ENCODE measurements around the gene GPR150.
"Not testable (repeated sequence)": the region's sequence is repeated elsewhere in the genome, so short reads cannot be mapped to it uniquely, and the experiment has no call there.

GPR150 gene

GRCh38 chr5:95624368-95624767 is 4.5 kb downstream of the GPR150 start:
- DNase-seq (ENCODE audit: low spot score): no peak

- no peak for DNase-seq (ENCODE audit: low spot score)
Measured at GRCh38 chr5:95626701-95627100, 6.8 kb downstream of the GPR150 start.

GRCh38 chr5:95627971-95628810 is 8.3 kb downstream of the GPR150 start:
- no peak for DNase-seq (ENCODE audit: low spot score)

- no peak for DNase-seq (ENCODE audit: low spot score)
Measured at GRCh38 chr5:95628933-95629332, 9.0 kb downstream of the GPR150 start.

GRCh38 chr5:95630394-95630917 is 10.6 kb downstream of the GPR150 start:
- DNase-seq (ENCODE audit: low spot score): no peak

GRCh38 chr5:95631255-95631958 is 11.5 kb downstream of the GPR150 start:
- no peak for DNase-seq (ENCODE audit: low spot score)

- no peak for DNase-seq (ENCODE audit: low spot score)
Measured at GRCh38 chr5:95631991-95632675, 12.2 kb downstream of the GPR150 start.

- not testable (repeated sequence) for DNase-seq (ENCODE audit: low spot score)
Measured at GRCh38 chr5:95632942-95633341, 13.1 kb downstream of the GPR150 start.

GRCh38 chr5:95633671-95634070 is 13.8 kb downstream of the GPR150 start:
- DNase-seq (ENCODE audit: low spot score): no peak

GRCh38 chr5:95634081-95634480 is 14.2 kb downstream of the GPR150 start:
- no peak for DNase-seq (ENCODE audit: low spot score)

- DNase-seq (ENCODE audit: low spot score): no peak
Measured at GRCh38 chr5:95638632-95639031, 18.7 kb downstream of the GPR150 start.

- DNase-seq (ENCODE audit: low spot score): no peak
Measured at GRCh38 chr5:95641741-95642220, 21.9 kb downstream of the GPR150 start.

- no peak for DNase-seq (ENCODE audit: low spot score)
Measured at GRCh38 chr5:95643152-95643551, 23.3 kb downstream of the GPR150 start.

- no peak for DNase-seq (ENCODE audit: low spot score)
Measured at GRCh38 chr5:95644351-95645042, 24.6 kb downstream of the GPR150 start.

- DNase-seq (ENCODE audit: low spot score): not testable (repeated sequence)
Measured at GRCh38 chr5:95646226-95646568, 26.3 kb downstream of the GPR150 start.

- peak; percentile 49 for DNase-seq (ENCODE audit: low spot score)
Measured at GRCh38 chr5:95646569-95647431, 26.9 kb downstream of the GPR150 start, which contains the start of gene RFESD. Gene RFESD, plus strand, starts transcription at chr5:95646777. Its CDS starts 5,495 bp downstream, at chr5:95652272.

- no peak for DNase-seq (ENCODE audit: low spot score)
Measured at GRCh38 chr5:95647886-95648860, 28.3 kb downstream of the GPR150 start.

GRCh38 chr5:95649274-95649673 is 29.4 kb downstream of the GPR150 start:
- DNase-seq (ENCODE audit: low spot score): no peak

- DNase-seq (ENCODE audit: low spot score): no peak
Measured at GRCh38 chr5:95649842-95650620, 30.1 kb downstream of the GPR150 start.

All from HuH-7.5 (cell line).